GM12872 (cell line): ENCODE measurements around the gene ADGB.

Experiments
- CTCF ChIP-seq: IDR thresholded peaks from 3 replicates; pipeline ENCODE4 v1.5.1; 2011; ENCODE audit warnings: low read depth, mild to moderate bottlenecking, low read length, moderate library complexity; ENCODE audit not compliant: insufficient read depth

ADGB gene

DNA sequence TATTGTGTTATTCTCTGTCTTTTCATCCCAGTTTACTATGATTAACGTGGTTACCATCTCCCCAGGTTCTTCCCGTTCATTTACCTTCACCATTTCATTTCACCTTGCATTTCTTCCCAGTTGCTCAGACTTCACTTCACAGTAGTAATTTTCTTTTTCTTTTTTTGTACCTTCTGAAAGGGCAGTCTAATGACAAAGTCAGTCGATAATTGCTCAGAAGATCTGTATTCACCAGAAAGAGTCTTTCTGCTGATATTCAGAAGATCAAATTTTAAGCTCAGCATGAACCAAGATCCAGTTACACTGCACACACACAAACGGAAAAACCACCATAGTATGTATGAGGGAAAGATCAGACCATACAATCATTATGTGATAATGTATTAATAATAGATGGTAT is 265.5 kb downstream of the ADGB start:
- TF ChIP-seq CTCF: no peak

DNA sequence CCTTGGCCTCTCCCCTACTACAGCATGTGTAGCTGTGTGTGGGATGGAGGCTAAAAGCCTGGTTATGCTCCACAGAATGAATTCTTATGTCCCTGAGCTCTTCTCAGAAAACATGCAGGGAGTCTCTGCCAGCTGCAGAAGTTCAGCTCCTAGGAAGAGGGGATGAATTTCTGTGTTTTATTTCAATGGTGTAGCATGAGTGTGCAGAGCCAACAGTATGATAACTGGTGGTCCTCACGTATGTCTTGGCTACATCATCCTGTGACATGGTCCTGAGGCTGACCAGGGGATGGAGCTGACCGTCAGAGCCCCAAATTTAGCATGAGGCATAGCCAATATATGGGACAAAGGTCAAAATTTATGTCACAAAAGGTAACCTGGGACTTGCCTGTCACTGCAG is 266.1 kb downstream of the ADGB start:
- no peak for TF ChIP-seq CTCF
